Neural cell (in vitro differentiated cells): Measurements from ENCODE around the gene ABCC9.

Source experiments
- CTCF ChIP-seq: fragments of 450-650 bp; IDR thresholded peaks from 2 replicates; pipeline ENCODE4 v1.5.1; 2014; ENCODE audit warnings: antibody characterized with exemption, mild to moderate bottlenecking, moderate library complexity; ENCODE audit not compliant: poor library complexity, severe bottlenecking
- EP300 ChIP-seq: fragments of 450-650 bp; conservative IDR thresholded peaks from 2 replicates; pipeline ENCODE4 v1.6.1; 2014; ENCODE audit warnings: antibody characterized with exemption, mild to moderate bottlenecking, moderate library complexity; ENCODE audit not compliant: poor library complexity, severe bottlenecking
- EZH2 ChIP-seq: fragments of 200-600, 300-800 bp; shearing (Covaris generic), sonication (generic); IDR thresholded peaks from 2 replicates; pipeline ENCODE4 v1.6.1; 2014; ENCODE audit warnings: antibody characterized with exemption, low read length, borderline replicate concordance, mild to moderate bottlenecking; ENCODE audit not compliant: insufficient read depth, poor library complexity, severe bottlenecking
- MXI1 ChIP-seq: fragments of 450-650 bp; conservative IDR thresholded peaks from 2 replicates; pipeline ENCODE4 v1.6.1; 2014; ENCODE audit warnings: antibody characterized with exemption, mild to moderate bottlenecking; ENCODE audit not compliant: poor library complexity, severe bottlenecking
- POLR2AphosphoS5 ChIP-seq: IDR thresholded peaks from 2 replicates; pipeline ENCODE4 v1.6.1; 2012
- RAD21 ChIP-seq: fragments of 450-650 bp; conservative IDR thresholded peaks from 2 replicates; pipeline ENCODE4 v1.6.1; 2014; ENCODE audit warnings: antibody characterized with exemption, mild to moderate bottlenecking, moderate library complexity
- REST ChIP-seq: IDR thresholded peaks from 2 replicates; pipeline ENCODE4 v1.6.1; 2012; ENCODE audit warnings: borderline replicate concordance
- TAF1 ChIP-seq: IDR thresholded peaks from 2 replicates; pipeline ENCODE4 v1.6.1; 2012; ENCODE audit warnings: low read depth

- TF ChIP-seq CTCF (no peak), EP300 (no peak), RAD21 (no peak), POLR2AphosphoS5 (no peak), REST (no peak), TAF1 (no peak), EZH2 (no peak), MXI1 (no peak)
These were observed 167.4 kb downstream of the ABCC9 start for GRCh38 chr12:21773806-21774205.
